Sigmoid colon (tissue), 7 donors: ENCODE results near the gene KRTAP10-5. TPM values are rescaled to one million over a fixed set of nuclear protein-coding genes. Genes with fewer than 3 reads are reported as not detected.

ENCODE experiments used
- DNase-seq: peaks from one replicate; pipeline ENCODE4 v3.0.0-alpha.2; 2019
- H3K27ac ChIP-seq, 4 donors: fragments of 200-600 bp; sonication (generic); one replicate each; pipeline ENCODE4 v1.5.1; 2016 to 2019; ENCODE audit warnings: mild to moderate bottlenecking in 1 of 4
- H3K27me3 ChIP-seq, 3 donors: fragments of 200-600 bp; sonication (generic); one replicate each; pipeline ENCODE4 v1.5.1; 2019; ENCODE audit warnings: mild to moderate bottlenecking in 1 of 3
- H3K36me3 ChIP-seq, 4 donors: fragments of 200-600 bp; sonication (generic); one replicate each; pipeline ENCODE4 v1.5.1; 2016 to 2019
- H3K4me1 ChIP-seq, 4 donors: fragments of 200-600 bp; sonication (generic); one replicate each; pipeline ENCODE4 v1.5.1; 2017 to 2019
- H3K4me3 ChIP-seq, 4 donors: fragments of 200-600 bp; sonication (generic); one replicate each; pipeline ENCODE4 v1.5.1; 2017 to 2019; ENCODE audit warnings: mild to moderate bottlenecking in 2 of 4, moderate library complexity in 1 of 4
- H3K9me3 ChIP-seq, 4 donors: fragments of 200-600 bp in 3 of 4; sonication (generic) in 3 of 4; one replicate each; pipeline versions ENCODE4 v1.5.1 to v1.6.1; 2013 to 2019
- CTCF ChIP-seq, 4 experiments: fragments of 450-650 bp in 3 of 4; fragments of 200-600 bp in 1 of 4; IDR thresholded peaks; one replicate each; pipeline ENCODE4 v1.5.1; 2016 to 2019; ENCODE audit warnings: antibody characterized with exemption in 4 of 4, mild to moderate bottlenecking in 3 of 4, moderate library complexity in 2 of 4
- EP300 ChIP-seq, 4 donors: sonication (generic); formaldehyde crosslinking; IDR thresholded peaks; one replicate each; pipeline ENCODE4 v1.6.1; 2017; ENCODE audit warnings: antibody characterized with exemption in 4 of 4
- POLR2A ChIP-seq, 2 donors: fragments of 450-650 bp; IDR thresholded peaks; one replicate each; pipeline ENCODE4 v1.6.1; 2016; ENCODE audit warnings: antibody characterized with exemption in 2 of 2, mild to moderate bottlenecking in 2 of 2, moderate library complexity in 2 of 2
- POLR2AphosphoS5 ChIP-seq, 4 donors: sonication (generic); formaldehyde crosslinking; IDR thresholded peaks; one replicate each; pipeline ENCODE4 v1.6.1; 2017; ENCODE audit warnings: antibody characterized with exemption in 4 of 4
- WGBS, 2 donors: extraction: QIAGEN DNeasy Blood & Tissue Kit; methylation state at CpG; one replicate each; pipeline ENCODE4 v1.1.7; 2013; 5-methylcytosine and 5-hydroxymethylcytosine counted together
- intact Hi-C: fragments of 100-400 bp; cut with DNase I; formaldehyde crosslinking; loops from one replicate; pipeline ENCODE4 v1.15.1; 2023
- polyA plus RNA-seq, 3 donors: library from polyadenylated mRNA; stranded (reverse); fragments of 200-250 nt; gene quantifications; one replicate each; pipeline ENCODE4 v1.2.3, GENCODE V29; 2013
- total RNA-seq, 4 donors: library from RNA; depleted of rRNA; stranded (reverse); fragments of >200 nt; gene quantifications; one replicate each; pipeline ENCODE4 v1.1.0, GENCODE V29; 2016
- donor health status: healthy with polysubstance abuse.
- donor health status: Bipolar disorder and iron deficiency.
- donor health status: healthy.

KRTAP10-5 gene
- total and polyA plus RNA-seq, 7 donors, result not detected

GRCh38 chr21:44583089-44583799, 2.8 kb upstream of the KRTAP10-5 start:
- intact Hi-C loops, result no loop called here
- Histone ChIP-seq H3K4me1 (no peaks in the 10 kb centered on the region), H3K9me3 (peaks cover 0 to 7% (median 3%) of the 10 kb centered on the region in 4 donors), H3K27ac (no peak overlapping the region), H3K27me3 (peaks cover 0 to 30% (median 13%) of the 10 kb centered on the region in 3 donors), H3K36me3 (no peaks in the 10 kb centered on the region), H3K4me3 (no peak overlapping the region)
- DNase-seq, result no peak
- TF ChIP-seq EP300 (IDR thresholded peaks at IDR 0.05) (no peak), CTCF (IDR thresholded peaks at IDR 0.05) (no peak), POLR2AphosphoS5 (IDR thresholded peaks at IDR 0.05) (no peak), POLR2A (IDR thresholded peaks at IDR 0.05) (no peak)
- WGBS, 2 donors, result 43 to 46% methylated on average over 11 of the region's 11 CpGs

GRCh38 chr21:44582055-44582454, 1.7 kb upstream of the KRTAP10-5 start:
- no peaks in the 10 kb centered on the region for H3K4me1 ChIP-seq
- H3K9me3 ChIP-seq, result peaks cover 0 to 10% (median 4%) of the 10 kb centered on the region in 4 donors
- no peak overlapping the region for H3K4me3 ChIP-seq
- TF ChIP-seq POLR2AphosphoS5 (IDR thresholded peaks at IDR 0.05) (no peak), CTCF (IDR thresholded peaks at IDR 0.05) (no peak), POLR2A (IDR thresholded peaks at IDR 0.05) (no peak), EP300 (IDR thresholded peaks at IDR 0.05) (no peak)
- no peak for DNase-seq
- WGBS, 2 donors, result 78 to 84% methylated on average over 15 of the region's 15 CpGs
- H3K27ac ChIP-seq, result no peak overlapping the region
- intact Hi-C loops, result no loop called here
- peaks cover 0 to 26% (median 13%) of the 10 kb centered on the region in 3 donors for H3K27me3 ChIP-seq
- H3K36me3 ChIP-seq, result no peaks in the 10 kb centered on the region

GRCh38 chr21:44581158-44581557, 754 bp upstream of the KRTAP10-5 start:
- intact Hi-C loops, result no loop called here
- WGBS, 2 donors, result 88 to 93% methylated on average over 3 of the region's 3 CpGs
- Histone ChIP-seq H3K9me3 (peaks cover 0 to 10% (median 4%) of the 10 kb centered on the region in 4 donors), H3K4me1 (no peaks in the 10 kb centered on the region), H3K36me3 (no peaks in the 10 kb centered on the region), H3K27ac (no peak overlapping the region), H3K4me3 (no peak overlapping the region), H3K27me3 (peaks cover 0 to 24% (median 10%) of the 10 kb centered on the region in 3 donors)
- no peak for DNase-seq
- TF ChIP-seq POLR2AphosphoS5 (IDR thresholded peaks at IDR 0.05), result no peak
- TF ChIP-seq CTCF (IDR thresholded peaks at IDR 0.05), result no peak
- TF ChIP-seq EP300 (IDR thresholded peaks at IDR 0.05), result no peak
- TF ChIP-seq POLR2A (IDR thresholded peaks at IDR 0.05), result no peak

- no peak for DNase-seq
- Histone ChIP-seq H3K9me3 (peaks cover 0 to 10% (median 4%) of the 10 kb centered on the region in 4 donors), H3K27ac (no peak overlapping the region)
Measured at GRCh38 chr21:44579833-44580144, 615 bp downstream of the KRTAP10-5 start.

More at GRCh38 chr21:44579833-44580144, 615 bp downstream of the KRTAP10-5 start:
- H3K36me3 ChIP-seq, result no peaks in the 10 kb centered on the region
- peaks cover 0 to 10% (median 6%) of the 10 kb centered on the region in 3 donors for H3K27me3 ChIP-seq
- H3K4me3 ChIP-seq, result no peak overlapping the region
- TF ChIP-seq POLR2A (IDR thresholded peaks at IDR 0.05) (no peak), CTCF (IDR thresholded peaks at IDR 0.05) (no peak), EP300 (IDR thresholded peaks at IDR 0.05) (no peak), POLR2AphosphoS5 (IDR thresholded peaks at IDR 0.05) (no peak)
- intact Hi-C loops, result no loop called here
- no peaks in the 10 kb centered on the region for H3K4me1 ChIP-seq
- WGBS, 2 donors, result 66 to 75% methylated on average over 7 of the region's 7 CpGs
